ENCODE results near the gene TFF3.

TFF3 gene

GRCh38 chr21:42287193-42288083 lies 27.8 kb downstream of the TFF3 start:
- no peak for DNase-seq

DNA sequence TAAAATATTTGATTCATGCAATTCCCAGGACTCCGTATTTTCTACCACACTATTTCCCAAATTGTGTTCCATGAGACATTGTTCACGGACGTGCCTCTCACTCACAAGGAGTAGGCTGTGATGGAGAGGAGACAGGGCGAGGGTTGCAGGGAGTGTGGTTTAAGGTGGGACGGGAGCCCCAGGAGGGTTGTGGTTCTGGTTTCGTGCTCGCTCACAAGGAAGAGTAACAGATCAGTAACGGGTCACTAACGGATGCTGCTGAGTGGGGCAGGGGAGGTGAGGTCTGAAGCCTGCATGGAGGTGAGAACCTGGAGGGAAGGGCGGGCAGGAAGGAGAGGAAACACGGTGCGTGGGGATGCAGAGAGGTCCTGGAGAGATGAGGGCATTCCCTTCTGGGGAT lies 28.8 kb downstream of the TFF3 start:
- no peak for DNase-seq

DNA sequence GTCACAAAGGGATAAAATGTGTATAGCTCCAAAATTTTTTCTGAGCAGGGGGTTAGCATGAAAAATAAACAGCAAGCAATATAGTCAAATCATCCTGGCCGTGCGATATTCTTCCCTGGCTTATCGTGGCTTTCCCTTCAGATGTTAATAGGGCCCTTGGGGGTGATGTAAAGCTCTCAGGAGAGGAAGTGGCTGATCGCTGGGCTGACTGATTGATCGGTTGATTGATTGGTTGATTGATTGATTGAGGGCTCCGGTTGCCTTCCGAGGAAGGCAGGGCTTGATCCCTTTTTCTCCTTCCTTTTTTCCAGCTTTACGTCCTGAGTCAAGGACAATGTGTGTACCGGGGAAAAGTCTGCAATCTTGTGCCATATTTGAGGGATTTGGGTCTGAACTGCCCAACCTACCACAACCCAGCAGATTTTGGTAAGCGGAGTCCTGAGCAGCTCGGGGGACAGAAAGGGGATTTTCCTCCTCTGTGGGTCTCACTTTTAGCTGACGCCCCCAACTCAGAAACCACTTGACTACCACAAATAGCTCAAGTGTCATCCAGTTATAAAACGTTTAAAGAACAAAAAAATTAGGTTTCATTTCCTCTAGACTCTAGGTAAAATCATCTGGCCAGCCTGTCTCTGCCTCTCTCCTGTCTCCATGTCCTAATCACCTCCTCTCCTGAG lies 29.5 kb downstream of the TFF3 start:
- no peak for DNase-seq

GRCh38 chr21:42282715-42283114 lies 32.5 kb downstream of the TFF3 start:
- no peak for DNase-seq

GRCh38 chr21:42282021-42282420 lies 33.2 kb downstream of the TFF3 start:
- DNase-seq = no peak

- no peak for DNase-seq
Observed at GRCh38 chr21:42281181-42281680, 34.0 kb downstream of the TFF3 start.

DNA sequence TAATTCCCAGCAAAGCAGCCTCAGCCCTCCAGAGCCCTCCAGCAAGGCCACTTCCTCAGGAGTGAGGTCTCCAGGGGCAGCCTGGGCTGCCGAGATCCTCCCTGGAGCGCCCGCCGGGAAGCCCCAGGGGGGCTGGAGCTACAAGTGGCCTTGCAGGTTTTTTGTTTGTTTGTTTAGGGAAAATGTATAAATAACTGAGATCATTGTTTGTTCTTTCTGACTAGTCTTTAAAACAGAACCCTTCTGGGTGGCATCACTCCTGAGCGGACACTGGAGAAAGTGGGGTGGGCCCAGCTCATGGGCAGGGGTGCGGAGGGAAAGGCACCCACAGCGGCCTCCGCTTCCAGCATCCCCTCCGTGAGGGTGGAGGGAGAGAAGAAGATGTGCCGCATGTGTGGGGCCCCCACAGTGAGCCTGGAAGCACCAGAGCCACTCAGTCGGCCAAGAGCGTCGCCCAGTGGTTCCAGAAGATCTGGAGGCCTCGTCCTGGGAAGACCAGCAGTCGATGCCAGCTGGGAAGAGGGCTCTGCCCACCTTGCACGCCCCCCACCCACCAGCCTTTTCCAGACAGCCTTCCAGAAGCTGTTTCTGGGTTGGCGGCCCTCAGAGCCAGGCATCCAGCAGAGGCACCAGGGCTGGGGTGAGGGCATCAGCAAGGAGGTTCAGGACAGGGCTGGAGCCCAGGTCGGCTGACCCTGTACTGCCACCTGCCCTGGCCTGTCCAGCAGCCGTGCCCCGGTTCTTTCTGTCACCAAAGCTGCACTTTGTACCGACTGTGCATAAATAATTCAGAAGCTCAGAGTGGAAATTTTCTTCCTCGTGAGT lies 34.6 kb downstream of the TFF3 start:
- no peak for DNase-seq

DNA sequence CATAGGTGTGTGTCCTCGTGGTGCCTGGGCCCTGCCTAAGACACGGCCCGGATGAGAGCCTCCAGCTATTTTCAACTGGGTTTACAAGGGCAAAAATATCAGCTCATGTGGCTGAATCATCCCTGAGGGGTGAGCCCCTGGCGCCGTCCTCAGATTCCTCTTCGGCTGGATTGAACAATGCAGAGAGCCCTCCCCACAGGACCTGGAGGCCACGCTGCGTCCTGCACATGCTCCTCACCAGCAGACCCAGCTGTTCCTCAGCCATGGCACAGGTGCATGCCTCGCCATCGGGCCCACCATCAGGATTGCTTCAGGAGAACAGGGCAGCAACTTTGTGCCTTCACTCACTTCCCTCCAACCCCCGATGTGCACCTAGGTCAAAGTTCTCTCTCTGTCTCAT lies 35.3 kb downstream of the TFF3 start:
- DNase-seq = no peak

DNA sequence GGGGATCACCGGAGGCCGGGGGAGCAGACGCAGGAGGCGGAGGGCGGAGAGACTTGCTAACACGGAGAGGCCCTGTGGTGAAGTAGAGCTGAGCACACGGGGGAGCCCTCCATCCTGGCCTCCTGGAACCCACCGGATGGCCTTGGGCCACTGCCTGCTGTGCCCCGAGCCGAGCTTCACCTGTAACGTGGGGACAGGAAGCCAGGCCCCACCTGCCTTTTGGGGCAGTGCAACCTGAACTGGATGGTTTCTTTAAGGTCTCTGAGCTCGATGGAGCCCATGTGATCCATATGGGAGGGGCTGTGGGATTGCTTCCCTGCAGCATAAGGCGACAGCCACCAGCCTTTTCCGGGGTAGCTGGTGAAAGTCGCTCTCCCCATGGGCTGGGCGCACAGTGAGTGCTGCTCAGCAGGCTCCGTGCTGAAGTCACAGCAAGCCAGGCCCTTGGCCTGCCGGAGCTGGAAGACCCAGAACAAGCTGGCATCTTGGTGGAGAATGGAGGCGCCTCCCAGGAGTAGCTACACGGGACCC lies 35.8 kb downstream of the TFF3 start:
- no peak for DNase-seq

DNA sequence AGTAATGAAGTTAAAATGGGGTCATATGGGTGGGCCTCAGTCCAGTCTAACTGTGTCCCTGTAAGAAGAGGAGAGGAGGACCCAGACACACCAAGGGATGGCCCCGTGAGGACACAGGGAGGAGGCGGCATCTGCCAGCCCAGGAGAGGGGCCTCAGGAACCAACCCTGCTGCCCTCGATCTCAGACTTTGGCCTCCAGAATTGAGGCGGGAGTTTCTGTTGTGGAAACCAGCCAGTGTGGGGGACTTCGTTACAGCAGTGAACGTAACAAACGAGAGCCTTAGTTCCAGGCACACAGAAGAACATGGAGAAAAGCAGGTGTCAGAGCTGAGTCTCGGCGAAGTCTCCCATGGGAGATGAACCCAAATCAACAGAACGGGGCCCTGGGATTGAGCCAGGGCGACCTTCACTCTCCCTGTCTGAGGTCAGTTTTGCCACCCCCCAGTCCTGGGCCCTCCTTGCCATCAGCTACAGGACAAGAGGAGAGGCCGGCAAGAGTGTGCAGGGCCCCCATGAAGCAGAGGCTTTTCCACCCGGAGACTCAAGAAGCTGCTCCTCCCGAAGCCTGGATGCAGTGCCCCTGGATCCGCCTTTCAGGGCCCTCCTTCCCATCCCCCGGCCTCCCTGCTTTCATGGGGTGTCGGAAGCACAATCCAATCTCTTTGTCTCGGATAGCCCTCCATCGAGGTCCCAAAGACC lies 36.6 kb downstream of the TFF3 start:
- DNase-seq = no peak

DNA sequence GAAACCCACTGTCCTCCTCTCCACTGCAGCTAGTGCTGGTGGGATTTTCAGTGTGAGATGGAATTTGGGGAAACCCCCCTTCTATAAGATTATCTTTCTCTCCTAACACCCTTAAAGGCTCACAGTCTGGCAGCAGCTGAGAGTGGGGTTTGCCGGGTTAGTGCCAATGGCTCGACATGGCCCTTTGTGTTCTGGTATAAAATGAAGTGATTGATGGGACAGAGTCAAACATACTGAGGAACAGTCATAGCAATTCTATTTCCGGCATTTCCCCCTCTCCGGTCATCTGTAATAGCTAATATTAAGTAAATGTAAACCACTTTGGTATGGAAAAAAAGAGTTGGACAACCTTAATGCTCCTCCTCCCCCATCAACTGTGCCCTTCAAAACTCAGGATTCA lies 37.6 kb downstream of the TFF3 start:
- DNase-seq = no peak

GRCh38 chr21:42276526-42277154 lies 38.6 kb downstream of the TFF3 start:
- DNase-seq = no peak

DNA sequence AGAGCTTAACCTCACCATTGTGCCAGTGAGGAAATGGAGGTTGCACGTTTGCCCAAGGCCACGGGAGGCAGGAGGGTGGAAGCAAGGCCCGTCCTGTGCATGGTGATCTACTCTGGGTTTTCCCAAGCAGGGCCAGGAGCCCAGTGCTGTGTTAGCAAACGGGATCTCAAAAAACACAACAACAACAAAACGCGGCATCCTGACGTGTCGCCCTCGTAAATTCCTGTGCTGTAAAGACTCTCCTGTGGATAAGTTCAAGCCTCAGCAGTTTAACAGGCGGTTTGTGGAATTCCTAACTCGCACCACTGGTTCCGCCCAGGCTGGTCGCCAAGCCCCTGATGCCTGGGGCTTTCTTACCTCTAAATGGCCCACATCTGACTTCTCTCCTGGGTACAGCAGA lies 39.1 kb downstream of the TFF3 start:
- no peak for DNase-seq

DNA sequence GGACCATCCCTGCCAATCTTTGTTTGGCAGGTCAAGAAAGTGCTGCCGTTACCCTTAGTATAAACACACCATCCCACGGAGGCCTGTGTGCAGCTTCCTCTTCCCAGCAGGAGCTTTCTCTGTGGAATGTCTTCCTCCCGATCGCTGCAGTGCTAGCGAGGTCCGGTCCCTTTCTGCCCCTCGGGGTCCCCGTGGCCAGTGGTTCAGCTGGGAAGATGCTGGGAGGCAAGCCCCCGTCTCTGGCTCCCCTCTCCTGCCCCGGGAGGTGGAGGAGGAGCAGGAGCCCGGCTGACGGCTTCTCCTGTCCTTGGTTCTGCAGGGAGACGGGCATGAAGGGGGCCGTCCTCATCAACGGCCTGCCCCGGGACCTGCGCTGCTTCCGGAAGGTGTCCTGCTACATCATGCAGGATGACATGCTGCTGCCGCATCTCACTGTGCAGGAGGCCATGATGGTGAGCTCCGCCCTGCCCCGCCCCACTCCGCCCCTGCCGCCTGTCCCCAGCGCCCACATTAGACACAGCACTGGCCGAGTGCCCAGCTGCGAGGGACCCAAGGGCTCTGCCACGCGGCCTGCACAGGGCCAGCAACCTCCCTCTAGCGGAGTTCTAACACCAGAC lies 42.1 kb downstream of the TFF3 start:
- no peak for DNase-seq

DNA sequence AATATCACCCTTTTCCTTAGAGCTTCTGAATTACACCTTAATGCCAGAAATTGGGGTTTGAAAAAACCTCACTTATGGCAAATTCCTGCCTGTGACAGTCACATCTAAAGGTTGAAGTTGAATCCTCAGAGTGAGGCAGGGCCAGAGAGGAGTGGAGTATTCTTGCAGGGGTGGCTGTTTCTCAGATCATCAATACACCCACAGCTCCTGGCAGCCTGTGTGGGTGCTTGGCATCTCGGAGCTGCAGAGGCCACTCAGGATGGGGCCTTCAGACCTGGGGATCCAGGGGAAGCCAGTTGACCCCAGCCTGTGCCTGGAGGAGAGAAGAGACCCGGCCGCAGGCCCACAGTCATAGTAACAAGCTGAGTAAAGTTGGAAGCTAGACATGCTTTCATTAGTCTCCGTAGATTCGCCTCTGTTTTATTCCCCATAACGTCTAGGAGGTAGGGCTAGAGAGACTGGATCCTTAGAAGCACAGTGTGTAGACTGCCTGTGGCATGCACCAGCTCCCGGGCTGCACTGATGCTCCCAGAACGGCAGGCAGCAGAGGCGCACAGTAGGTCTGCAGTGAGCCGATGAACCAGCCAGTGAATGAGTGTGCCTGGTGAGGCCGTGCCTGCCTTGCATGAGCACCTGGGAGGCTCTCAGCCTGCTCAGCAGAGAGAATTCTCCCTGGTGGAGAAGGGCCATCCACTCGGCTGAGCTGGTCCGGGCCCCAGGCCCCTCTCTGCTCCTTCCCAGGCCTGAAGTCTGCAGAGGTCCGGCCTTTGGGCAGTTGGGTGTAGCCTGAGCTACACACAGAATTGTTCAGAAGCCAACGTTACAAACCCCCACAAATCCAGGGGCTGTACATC lies 42.9 kb downstream of the TFF3 start:
- DNase-seq = no peak

GRCh38 chr21:42271065-42271464 lies 44.1 kb downstream of the TFF3 start:
- no peak for DNase-seq

GRCh38 chr21:42269386-42269785 lies 45.8 kb downstream of the TFF3 start:
- DNase-seq = no peak

- DNase-seq = no peak
Observed at GRCh38 chr21:42266971-42267556, 48.1 kb downstream of the TFF3 start.

GRCh38 chr21:42265231-42265812 lies 49.9 kb downstream of the TFF3 start:
- DNase-seq = no peak

Data from AML-193 (cell line).